ENCODE measurements around the gene SAMD14.

SAMD14 gene

DNA sequence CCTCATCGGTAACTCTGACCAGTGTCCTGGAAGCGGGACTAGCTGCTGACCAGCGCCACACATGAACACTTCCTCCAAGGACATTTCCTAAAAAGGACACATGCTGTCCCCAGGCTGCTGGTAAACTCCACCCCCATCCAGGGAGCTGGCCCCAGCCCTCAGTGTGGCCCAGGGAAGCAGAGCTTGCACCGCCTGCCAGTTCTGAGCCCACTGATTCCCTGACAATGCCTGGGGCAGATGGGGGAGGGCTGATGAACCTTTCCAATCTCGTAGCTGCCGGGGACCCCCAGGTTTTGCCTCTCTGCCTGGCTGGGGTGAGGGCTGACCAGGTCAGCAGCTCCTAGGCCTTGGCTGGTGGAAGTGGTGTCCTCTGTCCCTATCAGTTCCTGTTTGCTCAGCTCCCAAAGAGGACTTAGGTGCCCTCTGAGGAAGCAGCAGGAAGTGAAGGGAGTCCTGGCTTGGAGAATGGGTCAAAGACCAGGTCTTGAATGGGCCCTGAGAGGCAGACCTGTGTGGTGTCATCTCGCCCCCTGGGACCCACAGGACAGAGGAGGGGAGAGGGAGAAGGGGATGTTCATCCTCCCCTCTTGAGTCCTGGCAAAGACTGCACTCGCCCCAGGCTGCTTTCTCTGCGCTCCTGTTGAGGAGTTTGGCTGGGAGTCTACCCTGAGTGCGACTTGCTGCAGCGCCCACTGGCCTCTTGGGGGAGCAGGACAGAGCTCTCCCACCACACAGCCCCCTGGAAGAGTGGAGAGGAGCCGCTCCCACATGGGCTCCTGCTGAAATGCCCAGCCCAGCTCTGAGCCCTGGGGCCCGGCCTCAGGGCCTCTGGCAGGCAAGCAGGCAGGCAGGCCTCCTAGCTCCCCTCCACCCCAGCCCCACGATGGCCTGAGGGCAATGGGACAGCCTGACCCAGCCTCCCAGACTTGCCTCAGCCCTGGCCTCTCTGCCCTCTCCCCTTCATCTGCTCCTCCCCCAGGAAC lies 18.0 kb downstream of the SAMD14 start:
- no peak for DNase-seq

DNA sequence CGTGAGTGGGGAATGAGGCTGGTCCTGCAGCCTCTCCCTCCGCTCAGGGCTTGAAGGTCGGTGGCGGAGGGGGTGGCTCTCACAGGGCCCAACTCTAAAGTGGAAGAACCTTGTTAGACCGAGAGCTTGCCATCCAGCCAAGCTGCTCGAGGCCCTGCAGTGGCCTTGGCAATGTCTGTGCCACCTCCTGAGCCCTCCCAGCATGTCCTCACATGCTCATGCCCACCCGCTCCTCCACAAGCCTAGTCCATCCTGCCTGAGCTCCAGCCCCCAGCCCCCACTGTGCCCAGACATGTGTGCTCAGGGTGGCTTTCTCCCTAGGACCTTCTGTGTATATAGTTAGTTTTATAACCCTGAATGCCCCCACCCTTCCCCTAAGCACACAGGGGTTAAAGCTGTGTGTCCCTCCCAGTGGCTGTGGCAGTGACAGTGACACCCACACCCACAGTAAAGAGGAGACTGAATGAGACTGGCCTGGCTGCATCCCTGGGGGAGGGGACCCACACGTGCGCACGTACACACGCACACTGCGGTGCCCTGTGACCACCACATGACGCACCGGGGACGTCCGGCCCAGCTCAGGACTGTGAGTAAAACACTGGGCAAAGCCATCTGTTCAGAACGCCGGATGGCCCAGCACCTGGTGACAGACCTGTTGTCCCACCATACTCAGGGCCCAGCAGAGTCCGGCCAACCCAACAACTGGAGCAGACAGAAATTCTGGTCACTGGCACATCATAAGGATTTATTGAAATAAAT lies 19.2 kb downstream of the SAMD14 start:
- DNase-seq = no peak

DNA sequence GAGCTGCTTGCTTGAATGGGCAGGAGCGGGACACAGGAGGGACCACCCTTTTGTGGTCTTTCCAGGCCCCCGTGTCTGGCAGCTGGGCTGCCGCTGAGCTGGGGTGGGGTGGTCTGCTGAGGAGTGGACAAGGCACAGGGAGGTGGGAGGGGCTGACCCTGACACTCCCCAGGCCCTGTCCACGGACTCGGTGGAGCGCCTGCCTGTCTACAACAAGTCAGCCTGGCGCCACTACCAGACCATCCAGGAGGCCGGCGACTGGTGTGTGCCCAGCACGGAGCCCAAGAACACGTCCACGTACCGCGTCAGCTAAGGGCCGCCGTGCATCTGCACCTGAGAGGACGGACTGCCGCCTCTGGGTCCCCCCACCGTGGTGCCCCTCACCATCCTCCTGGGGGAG lies 20.2 kb downstream of the SAMD14 start:
- DNase-seq = no peak

DNA sequence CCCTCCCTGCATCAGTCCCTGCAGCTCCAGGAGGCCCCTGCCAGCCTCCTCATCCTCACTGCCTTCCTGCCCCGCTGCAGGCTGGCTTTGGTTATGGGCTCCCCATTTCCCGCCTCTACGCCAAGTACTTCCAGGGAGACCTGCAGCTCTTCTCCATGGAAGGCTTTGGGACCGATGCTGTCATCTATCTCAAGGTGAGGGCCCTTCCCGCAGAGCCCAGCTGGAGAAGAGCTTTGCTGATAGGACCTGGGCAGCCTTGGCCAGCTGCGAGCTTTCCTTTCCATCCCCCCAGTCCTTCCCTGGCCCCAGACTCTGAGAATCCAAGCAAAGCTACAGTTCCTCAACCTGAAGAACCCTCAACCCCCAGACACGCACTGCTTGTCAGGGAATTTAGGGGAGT lies 20.8 kb downstream of the SAMD14 start:
- DNase-seq = no peak

DNA sequence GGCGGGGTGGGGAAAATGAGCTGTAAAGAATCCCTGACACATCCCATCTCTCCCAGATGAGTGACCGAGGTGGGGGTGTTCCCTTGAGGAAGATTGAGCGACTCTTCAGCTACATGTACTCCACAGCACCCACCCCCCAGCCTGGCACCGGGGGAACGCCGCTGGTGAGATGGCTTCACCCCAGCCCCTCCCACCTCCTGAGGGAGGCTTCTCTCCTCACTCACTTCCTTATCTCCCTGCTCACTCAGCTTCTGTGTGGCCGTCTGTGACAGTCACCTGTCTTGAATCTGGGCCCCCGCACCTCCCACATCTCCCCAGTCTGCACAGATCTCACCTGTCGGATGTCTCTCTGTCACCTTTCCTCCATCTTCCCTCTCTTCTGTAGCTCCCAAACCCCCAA lies 21.4 kb downstream of the SAMD14 start:
- no peak for DNase-seq

DNA sequence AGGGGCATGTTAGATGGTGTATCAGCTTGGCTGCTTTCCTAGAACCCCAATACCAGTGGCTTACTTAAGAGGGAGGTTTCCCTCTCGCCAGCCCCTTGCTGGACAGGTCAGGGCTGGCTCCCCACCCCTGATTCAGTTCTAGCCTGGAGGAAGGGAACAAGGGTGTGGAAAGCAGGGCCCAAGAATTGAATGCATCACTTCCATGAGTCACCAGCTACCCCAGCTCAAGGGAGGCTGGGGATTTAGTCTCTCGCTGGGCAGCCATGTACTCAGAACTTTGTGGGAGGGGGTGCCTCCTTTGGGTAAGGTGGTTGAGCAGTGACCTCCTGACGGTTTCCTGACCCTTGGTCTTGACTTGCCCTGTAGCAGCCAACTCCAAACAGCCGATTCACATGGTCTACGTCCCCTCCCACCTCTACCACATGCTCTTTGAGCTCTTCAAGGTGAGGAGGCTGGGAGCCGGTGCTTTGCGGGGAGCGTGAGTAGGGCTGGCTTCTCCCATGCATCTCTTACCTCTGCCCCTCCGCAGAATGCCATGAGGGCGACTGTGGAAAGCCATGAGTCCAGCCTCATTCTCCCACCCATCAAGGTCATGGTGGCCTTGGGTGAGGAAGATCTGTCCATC lies 22.1 kb downstream of the SAMD14 start:
- DNase-seq = no peak

DNA sequence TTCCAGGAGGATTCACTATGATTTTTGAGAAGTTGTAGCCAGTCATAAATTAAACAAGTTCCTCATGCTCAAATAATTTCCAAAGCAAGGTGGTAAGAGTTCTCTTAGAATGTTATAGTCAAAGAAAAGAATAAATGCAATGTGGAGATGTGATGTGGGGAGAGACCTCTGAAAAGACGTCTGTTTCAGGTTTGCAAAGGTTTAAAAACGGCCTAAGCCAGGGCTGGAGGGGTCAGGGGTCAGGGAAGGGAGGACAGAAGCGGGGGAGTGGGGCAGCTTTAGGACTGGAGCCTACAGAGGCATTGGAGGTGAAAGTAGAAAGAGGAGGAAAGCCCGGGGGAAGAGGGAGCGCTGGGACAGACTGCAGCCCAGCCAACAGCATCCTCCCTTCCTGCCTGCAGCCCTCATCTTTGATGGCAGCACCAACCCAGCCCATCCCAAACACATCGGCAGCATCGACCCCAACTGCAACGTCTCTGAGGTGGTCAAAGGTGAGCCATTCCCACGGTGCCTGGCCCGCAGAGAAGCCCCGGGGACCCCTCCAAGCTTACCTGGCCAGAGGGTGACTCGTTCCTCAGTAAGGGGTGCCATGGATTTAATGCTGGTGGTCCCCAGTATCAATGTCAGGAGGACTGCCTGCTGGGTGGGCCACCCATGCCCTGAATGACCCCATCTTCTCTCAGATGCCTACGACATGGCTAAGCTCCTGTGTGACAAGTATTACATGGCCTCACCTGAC lies 23.4 kb downstream of the SAMD14 start:
- no peak for DNase-seq

DNA sequence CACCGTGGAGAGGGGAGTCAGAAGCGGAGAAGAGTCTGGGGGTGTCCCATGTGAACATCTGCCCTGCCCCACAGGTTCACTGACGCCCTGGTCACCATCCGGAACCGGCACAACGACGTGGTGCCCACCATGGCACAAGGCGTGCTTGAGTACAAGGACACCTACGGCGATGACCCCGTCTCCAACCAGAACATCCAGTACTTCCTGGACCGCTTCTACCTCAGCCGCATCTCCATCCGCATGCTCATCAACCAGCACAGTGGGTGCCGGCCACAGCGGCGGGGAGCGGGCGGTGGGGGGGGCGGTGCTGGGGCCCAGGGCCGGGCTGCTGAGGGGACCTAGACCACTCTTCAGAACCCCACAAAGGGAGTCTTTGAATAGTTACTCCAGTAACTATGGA lies 24.1 kb downstream of the SAMD14 start:
- DNase-seq = no peak

DNA sequence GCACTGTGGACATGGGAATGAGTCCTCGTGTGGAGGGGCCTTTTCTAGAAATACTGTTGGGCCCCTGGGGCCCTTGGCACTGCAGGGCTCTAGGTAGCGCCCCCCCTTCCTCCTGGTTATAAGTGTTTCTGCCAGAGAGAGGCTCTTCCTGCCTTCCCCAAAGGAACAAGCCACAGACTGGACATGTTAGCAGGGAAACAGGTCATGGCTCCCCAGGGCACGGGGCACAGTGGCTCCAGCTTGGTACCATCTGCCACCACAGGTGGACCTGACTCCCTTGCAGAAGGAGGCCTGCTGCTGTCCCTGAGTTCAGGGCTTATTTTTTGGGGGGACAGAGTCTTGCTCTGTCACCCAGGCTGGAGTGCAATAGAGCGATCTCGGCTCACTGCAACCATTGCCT lies 26.0 kb downstream of the SAMD14 start:
- no peak for DNase-seq

DNA sequence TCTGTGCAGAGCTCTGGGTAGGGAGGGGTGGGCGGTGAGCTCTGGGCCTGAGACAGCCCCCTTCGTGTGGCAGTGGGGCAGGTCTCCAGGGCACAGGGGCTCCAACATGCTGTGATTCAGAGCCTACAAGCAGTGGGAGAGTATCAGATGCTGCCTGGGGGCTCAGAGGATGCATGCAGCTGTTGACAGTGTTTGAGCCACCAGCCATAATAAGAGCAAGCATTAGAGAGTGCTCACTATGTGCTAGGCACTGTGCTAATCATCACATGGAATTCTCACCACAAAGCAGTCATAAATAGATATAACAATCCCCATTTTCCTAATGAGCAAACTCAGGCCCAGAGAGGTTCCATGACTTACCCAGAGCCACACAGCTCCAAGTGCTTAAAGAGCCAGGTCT lies 26.7 kb downstream of the SAMD14 start:
- DNase-seq = no peak

DNA sequence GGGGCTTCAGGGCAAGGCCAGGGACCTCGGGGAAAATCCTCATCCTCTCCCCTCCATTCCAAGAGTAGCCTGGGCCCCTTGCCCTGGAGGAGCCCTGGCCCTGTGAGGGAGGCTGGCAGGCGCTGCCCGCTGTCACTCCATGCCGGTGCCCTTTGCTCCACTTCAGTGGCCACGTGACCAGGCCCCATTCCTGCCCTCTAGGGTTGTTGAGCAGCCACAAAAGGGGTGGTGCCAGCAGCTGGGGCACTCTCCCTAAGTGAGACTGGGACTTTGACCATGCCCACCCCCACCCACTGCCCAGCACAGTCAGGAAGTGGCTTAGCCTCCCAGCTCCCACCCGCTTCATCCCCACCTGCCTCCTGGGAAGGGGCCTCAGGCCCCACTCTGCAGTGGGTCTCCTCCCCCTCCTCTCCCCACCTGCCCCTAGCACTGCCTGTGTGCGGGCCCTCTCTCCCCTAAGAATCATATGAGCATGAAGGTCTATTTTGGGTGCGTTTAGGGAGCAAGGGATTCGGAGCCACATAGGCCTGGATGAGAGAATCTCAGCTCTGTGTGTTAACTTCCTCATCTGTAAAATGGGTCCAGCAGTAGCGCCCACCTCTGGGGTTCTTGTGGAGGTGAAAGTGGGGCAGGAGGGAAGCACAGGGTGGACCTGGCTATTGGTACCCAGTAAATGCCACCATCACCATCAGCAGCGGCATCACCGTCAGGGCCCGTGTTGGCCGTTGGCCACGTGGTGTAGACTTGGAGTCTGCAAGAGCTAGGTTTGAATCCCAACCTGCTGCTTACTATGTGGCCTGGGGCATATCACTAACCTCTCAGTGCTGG lies 27.6 kb downstream of the SAMD14 start:
- DNase-seq = no peak

DNA sequence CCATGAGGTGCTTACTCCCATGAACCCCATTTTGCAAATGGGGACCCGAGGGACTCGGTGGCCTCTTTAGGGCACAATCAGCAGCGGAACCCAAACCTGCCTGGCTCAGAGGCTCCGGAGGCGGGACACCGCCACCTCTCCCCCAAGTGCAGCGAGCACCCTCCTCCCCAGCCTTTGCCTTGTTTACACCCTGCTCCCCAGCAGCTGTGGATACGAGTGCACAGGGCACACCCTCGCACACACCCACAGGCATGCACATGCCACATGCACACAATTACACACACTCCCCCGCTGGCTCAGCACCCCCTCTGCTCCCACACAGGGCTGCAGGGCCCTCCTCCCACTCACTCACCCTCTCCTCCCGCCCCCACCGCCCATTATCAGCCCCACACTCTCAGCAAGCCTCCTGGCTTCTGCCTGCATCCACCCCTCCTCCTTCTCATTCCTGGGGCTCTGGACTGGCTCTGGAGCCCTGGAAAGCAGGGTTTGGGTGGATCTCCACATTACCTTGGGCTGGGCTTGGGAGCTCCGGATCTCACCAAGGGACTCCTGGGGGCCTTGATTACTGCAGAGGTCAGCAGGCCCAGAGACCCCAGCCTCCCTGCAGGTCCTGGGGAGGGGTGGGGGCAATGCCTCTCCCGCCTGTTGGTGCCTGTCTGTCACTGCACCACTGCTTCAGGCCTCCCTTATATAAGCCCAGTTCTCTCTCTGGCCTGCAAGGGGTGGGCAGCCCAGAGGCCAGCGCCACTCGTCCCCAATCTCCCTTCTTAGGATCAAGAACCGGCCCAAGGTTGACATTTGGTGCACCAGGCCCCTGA lies 28.4 kb downstream of the SAMD14 start:
- DNase-seq = no peak

DNA sequence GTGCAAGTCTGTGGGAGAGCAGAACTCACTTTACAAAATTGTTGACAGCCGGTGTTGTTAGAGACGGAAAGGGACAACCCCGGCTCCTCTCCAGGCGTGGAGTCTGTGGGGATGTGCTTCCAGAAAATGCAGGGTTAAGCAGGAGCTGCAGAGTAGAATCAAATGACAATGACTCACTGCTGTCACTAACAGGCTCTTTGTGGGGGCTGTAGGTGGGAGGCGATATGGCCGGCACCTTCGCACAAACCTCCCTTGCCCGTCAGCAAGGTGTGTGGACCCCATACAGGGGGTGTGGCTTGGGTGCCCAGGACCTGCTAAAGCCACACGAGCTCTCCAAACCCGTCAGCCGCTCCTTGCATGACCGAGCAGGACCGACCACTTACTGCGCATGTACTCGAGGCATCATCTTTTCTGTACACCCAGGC lies 29.0 kb downstream of the SAMD14 start:
- no peak for DNase-seq

DNA sequence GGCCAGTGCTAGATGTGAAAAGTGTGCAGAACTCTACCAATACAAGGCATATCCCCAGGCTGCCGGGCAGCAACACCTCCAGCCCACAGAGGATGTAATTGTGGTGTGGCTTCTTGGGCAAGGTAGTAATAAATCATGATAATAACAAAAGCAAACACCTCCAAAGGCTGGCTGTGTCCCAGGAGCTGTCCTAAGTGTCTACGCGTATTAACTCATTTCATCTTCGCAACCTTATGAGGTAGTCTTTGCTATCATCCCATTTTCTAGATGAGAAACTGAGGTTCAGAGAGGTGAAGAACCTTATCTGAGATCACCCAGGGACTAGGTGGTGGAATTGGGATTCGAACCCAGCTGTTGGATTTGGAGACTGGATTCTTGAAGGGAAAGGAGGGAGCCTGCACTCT lies 29.5 kb downstream of the SAMD14 start:
- no peak for DNase-seq

DNA sequence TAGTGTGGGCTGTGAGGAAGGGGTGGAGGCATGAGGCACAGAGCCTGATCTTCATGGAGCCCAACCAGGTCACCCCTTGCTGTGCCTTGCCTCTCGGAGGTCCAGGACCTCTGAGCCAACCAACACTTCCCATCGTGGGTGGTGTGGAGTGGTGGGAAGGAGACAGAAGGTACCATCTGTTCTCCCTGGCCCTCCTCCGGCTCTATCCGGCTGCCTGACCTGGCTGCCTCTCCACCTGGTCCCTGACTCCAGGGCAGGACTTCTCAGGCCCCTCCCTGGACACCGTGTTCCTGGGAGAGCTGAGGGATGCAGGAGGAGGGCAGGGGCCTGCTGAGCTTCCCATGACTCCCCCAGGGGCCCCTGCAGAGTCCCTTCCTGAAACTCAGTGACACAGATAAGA lies 31.0 kb downstream of the SAMD14 start:
- DNase-seq = no peak

DNA sequence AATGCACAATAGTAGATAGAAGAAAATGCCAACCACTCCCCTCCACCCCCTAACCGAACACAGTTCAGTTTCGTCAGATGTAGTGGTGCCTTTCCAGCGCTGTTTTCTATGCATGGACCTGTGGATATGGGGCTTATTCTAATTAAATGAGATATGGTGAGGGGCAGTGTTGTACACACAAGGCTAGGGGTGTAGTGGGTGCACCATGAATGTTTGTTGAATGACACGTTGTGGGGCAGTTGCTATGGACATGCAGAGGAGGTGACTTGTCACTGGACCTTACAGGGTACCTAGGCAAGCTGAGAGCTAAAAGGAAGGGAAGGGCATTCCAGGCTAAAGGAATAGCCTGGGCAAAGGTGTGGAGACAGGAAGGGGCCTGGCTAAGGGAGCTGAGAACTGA lies 31.4 kb downstream of the SAMD14 start:
- DNase-seq = no peak

DNA sequence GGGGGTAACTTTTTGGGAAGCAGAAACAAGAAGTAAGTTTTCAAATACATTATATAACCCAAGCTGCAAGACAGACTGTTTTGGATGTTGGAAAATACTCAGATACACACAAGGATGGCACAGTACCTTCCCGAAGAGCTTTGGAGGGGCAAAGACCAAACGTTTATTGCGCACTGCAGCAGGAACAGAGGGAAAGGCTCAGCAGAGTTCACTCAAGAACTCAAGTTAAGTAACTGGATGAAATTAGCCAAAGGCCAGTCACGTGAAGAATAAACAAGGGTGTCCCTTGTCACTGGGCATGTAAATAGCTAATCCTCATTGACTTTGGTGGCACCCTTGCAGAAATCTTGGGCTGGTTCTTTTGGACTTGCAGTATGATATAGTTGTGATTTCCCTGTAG lies 32.0 kb downstream of the SAMD14 start:
- DNase-seq = no peak

DNA sequence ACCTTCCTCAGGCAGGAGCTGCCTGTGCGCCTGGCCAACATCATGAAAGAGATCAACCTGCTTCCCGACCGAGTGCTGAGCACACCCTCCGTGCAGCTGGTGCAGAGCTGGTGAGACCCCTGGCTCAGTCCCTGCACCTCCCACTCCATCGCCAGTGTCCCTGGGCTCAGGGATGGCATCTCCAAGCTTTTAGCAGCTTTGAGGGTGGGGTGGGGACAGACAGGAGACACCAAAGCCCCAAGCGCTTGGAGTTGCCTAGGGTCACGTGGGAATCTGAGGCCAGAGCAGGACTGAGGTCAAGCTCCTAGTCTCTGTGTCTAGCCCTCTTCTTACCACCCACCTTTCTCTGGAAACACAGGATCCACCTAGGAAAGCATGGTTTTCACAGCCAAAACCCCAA lies 32.5 kb downstream of the SAMD14 start:
- DNase-seq = no peak

DNA sequence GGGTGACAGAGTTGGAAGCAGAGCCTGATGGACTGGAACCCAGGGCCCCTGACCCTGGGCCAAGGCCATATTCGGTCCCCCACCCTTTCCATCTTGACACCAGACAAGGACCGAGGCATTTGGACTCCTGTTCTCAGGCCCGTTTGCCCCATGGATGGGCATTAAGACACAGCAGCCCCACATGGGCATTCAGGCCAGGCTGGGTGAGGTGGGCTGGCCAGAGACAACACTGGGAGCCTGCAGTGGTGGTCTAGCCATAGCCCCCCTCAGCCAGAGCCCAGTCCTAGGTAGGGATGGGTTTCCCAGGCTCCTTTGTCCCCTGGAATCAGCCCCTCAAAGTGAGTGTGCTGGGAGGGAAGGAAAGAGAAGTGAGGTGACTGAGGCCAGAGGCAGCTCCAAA lies 33.2 kb downstream of the SAMD14 start:
- DNase-seq = no peak

DNA sequence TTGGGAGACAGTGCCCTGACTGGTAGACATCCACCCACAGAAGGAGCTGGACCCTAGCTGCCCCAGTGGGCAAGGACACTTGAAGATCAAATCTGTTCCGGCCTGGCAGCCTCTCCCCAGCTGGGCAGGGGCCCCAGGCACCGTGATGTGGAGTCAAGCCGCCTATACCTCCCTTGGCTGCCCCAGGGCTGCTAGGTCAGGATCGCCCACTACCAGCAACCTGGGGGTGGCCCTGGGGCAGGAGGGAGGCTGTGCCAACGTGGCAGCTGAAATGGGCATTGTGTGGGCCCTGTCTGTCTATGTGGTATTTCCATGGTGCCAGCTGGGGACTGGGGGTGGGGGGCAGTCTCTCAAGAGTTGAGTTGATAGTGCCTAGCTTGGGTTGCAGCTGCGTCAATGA lies 33.9 kb downstream of the SAMD14 start:
- no peak for DNase-seq

DNA sequence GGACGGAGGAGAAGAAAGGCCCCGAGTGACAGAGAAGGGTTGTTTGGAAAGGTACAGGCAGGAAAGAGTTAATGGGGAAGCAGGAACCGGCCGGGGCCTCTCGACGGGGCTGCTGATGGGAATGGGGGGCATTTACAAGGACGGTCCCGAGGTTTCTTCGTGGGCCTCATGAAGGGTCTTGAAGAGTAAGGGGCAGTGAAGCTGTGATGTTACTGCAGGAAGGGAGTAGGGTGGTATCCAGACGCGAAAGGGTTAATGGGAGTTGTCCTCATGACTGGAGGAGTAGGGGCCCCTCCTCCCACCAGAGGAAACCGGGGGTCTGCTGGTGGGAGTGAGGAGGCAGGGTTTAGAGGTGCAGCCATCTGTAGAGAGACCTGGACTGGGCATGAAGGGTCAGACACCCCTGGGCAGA lies 34.3 kb downstream of the SAMD14 start:
- DNase-seq = no peak
